Lower lobe of right lung (tissue), 2 donors: ENCODE data around the gene MAN1A2. TPM values are rescaled to one million over a fixed set of nuclear protein-coding genes. Genes with fewer than 3 reads are reported as not detected.

Experiments used
- ATAC-seq, 2 donors: fragments of 200-7000 bp; cut with Tn5 transposase; one replicate each; pipeline ENCODE4 v1.9.1; 2020 to 2022; ENCODE audit warnings: mild to moderate bottlenecking in 2 of 2, moderate library complexity in 2 of 2
- DNase-seq: peaks from one replicate; pipeline ENCODE4 v3.0.0-alpha.2; 2020
- H3K27ac ChIP-seq: fragments of 200-600 bp; one replicate; pipeline ENCODE4 v1.8.0; 2022
- H3K27me3 ChIP-seq: fragments of 200-600 bp; one replicate; pipeline ENCODE4 v1.8.0; 2022; ENCODE audit warnings: low read depth
- H3K36me3 ChIP-seq: fragments of 200-600 bp; one replicate; pipeline ENCODE4 v1.8.0; 2022; ENCODE audit warnings: mild to moderate bottlenecking
- H3K4me1 ChIP-seq: fragments of 200-600 bp; one replicate; pipeline ENCODE4 v1.8.0; 2022
- H3K4me3 ChIP-seq: fragments of 200-600 bp; one replicate; pipeline ENCODE4 v1.8.0; 2022; ENCODE audit warnings: mild to moderate bottlenecking
- H3K9me3 ChIP-seq: fragments of 200-600 bp; one replicate; pipeline ENCODE4 v1.8.0; 2022
- CTCF ChIP-seq: fragments of 200-600 bp; IDR thresholded peaks from one replicate; pipeline ENCODE4 v1.8.0; 2022; ENCODE audit warnings: antibody characterized with exemption, mild to moderate bottlenecking
- intact Hi-C: fragments of 100-400 bp; cut with DNase I; formaldehyde crosslinking; loops from one replicate; pipeline ENCODE4 v1.11.0; 2022
- total RNA-seq: library from RNA; stranded (reverse); fragmentation: NEBNext Ultra II Directional; extraction: Animal tissue kit (Norgen Biotek cat#: 25700); gene quantifications from one replicate; pipeline ENCODE4 v1.2.1, GENCODE V29; 2021
- donor health status: DM: no; HTN: yes; CAD: no; lungs with severe emphysema.

The MAN1A2 gene
- total RNA-seq, 1 donor from 2014 or later: 39.6 TPM

GRCh38 chr1:117401761-117402160 is 34.5 kb downstream of the MAN1A2 start:
- no peaks in the 10 kb centered on the region for H3K36me3 ChIP-seq
- ATAC-seq (no peak), DNase-seq (no peak)
- intact Hi-C loops: no loop called here
- no peak overlapping the region for H3K4me3 ChIP-seq
- no peak for TF ChIP-seq CTCF
- H3K27me3 ChIP-seq: no peaks in the 10 kb centered on the region
- H3K27ac ChIP-seq: no peak overlapping the region
- peaks cover 5% of the 10 kb centered on the region for H3K9me3 ChIP-seq
- no peaks in the 10 kb centered on the region for H3K4me1 ChIP-seq

GRCh38 chr1:117403597-117403996 is 36.3 kb downstream of the MAN1A2 start:
- Histone ChIP-seq H3K27me3 (no peaks in the 10 kb centered on the region), H3K27ac (no peak overlapping the region), H3K36me3 (peaks cover 9% of the 10 kb centered on the region), H3K9me3 (peaks cover 5% of the 10 kb centered on the region), H3K4me1 (no peaks in the 10 kb centered on the region), H3K4me3 (no peak overlapping the region)
- no peak for TF ChIP-seq CTCF
- ATAC-seq (no peak), DNase-seq (no peak)
- intact Hi-C loops: no loop called here

- ATAC-seq: no peak
- H3K4me3 ChIP-seq: no peak overlapping the region
- DNase-seq: no peak
- TF ChIP-seq CTCF: no peak
- peaks cover 9% of the 10 kb centered on the region for H3K36me3 ChIP-seq
- intact Hi-C loops: no loop called here
- H3K4me1 ChIP-seq: no peaks in the 10 kb centered on the region
- H3K27me3 ChIP-seq: no peaks in the 10 kb centered on the region
- peaks cover 5% of the 10 kb centered on the region for H3K9me3 ChIP-seq
- H3K27ac ChIP-seq: no peak overlapping the region
Measured at GRCh38 chr1:117405042-117405441, 37.8 kb downstream of the MAN1A2 start.

GRCh38 chr1:117412472-117412871 is 45.2 kb downstream of the MAN1A2 start:
- no peak for TF ChIP-seq CTCF
- Histone ChIP-seq H3K4me3 (no peak overlapping the region), H3K27ac (no peak overlapping the region), H3K27me3 (no peaks in the 10 kb centered on the region), H3K4me1 (no peaks in the 10 kb centered on the region), H3K36me3 (peaks cover 16% of the 10 kb centered on the region), H3K9me3 (no peaks in the 10 kb centered on the region)
- ATAC-seq (no peak), DNase-seq (no peak)
- intact Hi-C loops: no loop called here

- DNase-seq (no peak), ATAC-seq (no peak)
- Histone ChIP-seq H3K4me1 (no peaks in the 10 kb centered on the region), H3K27ac (no peak overlapping the region), H3K9me3 (no peaks in the 10 kb centered on the region), H3K36me3 (peaks cover 9% of the 10 kb centered on the region), H3K27me3 (no peaks in the 10 kb centered on the region), H3K4me3 (no peak overlapping the region)
- TF ChIP-seq CTCF: no peak
- intact Hi-C loops: no loop called here
Measured at GRCh38 chr1:117413412-117413811, 46.2 kb downstream of the MAN1A2 start.

- no peak for TF ChIP-seq CTCF
- intact Hi-C loops: no loop called here
Measured at GRCh38 chr1:117414943-117415342, 47.7 kb downstream of the MAN1A2 start.

More at GRCh38 chr1:117414943-117415342, 47.7 kb downstream of the MAN1A2 start:
- Histone ChIP-seq H3K4me1 (no peaks in the 10 kb centered on the region), H3K27me3 (no peaks in the 10 kb centered on the region), H3K4me3 (no peak overlapping the region), H3K27ac (no peak overlapping the region), H3K36me3 (peaks cover 9% of the 10 kb centered on the region), H3K9me3 (no peaks in the 10 kb centered on the region)
- ATAC-seq (no peak), DNase-seq (no peak)
